Neural progenitor cell (in vitro differentiated cells): ENCODE measurements around the gene GMEB1.

Experiments used
- CTCF ChIP-seq: fragments of 200-600 bp; sonication (generic); IDR thresholded peaks from 2 replicates; pipeline ENCODE4 v1.5.1; 2017; ENCODE audit warnings: antibody characterized with exemption, mild to moderate bottlenecking
- EZH2 ChIP-seq: fragments of 200-600 bp; sonication (generic); IDR thresholded peaks from 2 replicates; pipeline ENCODE4 v1.6.1; 2017; ENCODE audit warnings: antibody characterized with exemption, mild to moderate bottlenecking, moderate library complexity
- EZH2phosphoT487 ChIP-seq: fragments of 200-600 bp; sonication (generic); IDR thresholded peaks from 2 replicates; pipeline ENCODE4 v1.6.1; 2017; ENCODE audit warnings: antibody characterized with exemption

GRCh38 chr1:28642056-28642846 is 26.3 kb upstream of the GMEB1 start:
- TF ChIP-seq CTCF (no peak), EZH2 (no peak), EZH2phosphoT487 (no peak)
